ENCODE results near the gene PLCH1.
A peak's percentile ranks its signal among the peaks of the same experiment; 100 is the strongest.

The PLCH1 gene

GRCh38 chr3:155603302-155603701 is 141.6 kb downstream of the PLCH1 start:
- DNase-seq = no peak

GRCh38 chr3:155602307-155602706 is 142.6 kb downstream of the PLCH1 start:
- DNase-seq = peak; percentile 34

GRCh38 chr3:155598671-155599070 is 146.2 kb downstream of the PLCH1 start:
- DNase-seq = no peak

GRCh38 chr3:155596615-155597014 is 148.3 kb downstream of the PLCH1 start:
- DNase-seq = no peak

GRCh38 chr3:155595371-155595770 is 149.5 kb downstream of the PLCH1 start:
- DNase-seq = no peak

- DNase-seq = no peak
These were observed 150.2 kb downstream of the PLCH1 start for GRCh38 chr3:155594526-155595187.

GRCh38 chr3:155587581-155587980 is 157.3 kb downstream of the PLCH1 start:
- no peak for DNase-seq

- DNase-seq = no peak
These were observed 159.5 kb downstream of the PLCH1 start for GRCh38 chr3:155585384-155585783.

GRCh38 chr3:155581579-155581978 is 163.3 kb downstream of the PLCH1 start:
- peak; percentile 71 for DNase-seq

- no peak for DNase-seq
These were observed 172.8 kb downstream of the PLCH1 start for GRCh38 chr3:155572085-155572484.

GRCh38 chr3:155568295-155568694 is 176.6 kb downstream of the PLCH1 start:
- DNase-seq = no peak

GRCh38 chr3:155560594-155560993 is 184.3 kb downstream of the PLCH1 start:
- no peak for DNase-seq

- DNase-seq = no peak
These were observed 184.7 kb downstream of the PLCH1 start for GRCh38 chr3:155560135-155560534.

GRCh38 chr3:155556531-155556930 is 188.3 kb downstream of the PLCH1 start:
- no peak for DNase-seq

GRCh38 chr3:155555479-155556060 is 189.3 kb downstream of the PLCH1 start:
- no peak for DNase-seq

GRCh38 chr3:155554777-155555451 is 190.0 kb downstream of the PLCH1 start:
- DNase-seq = peak; percentile 7

GRCh38 chr3:155553780-155554179 is 191.1 kb downstream of the PLCH1 start:
- no peak for DNase-seq

GRCh38 chr3:155553326-155553725 is 191.5 kb downstream of the PLCH1 start:
- no peak for DNase-seq

GRCh38 chr3:155550391-155550790 is 194.5 kb downstream of the PLCH1 start:
- no peak for DNase-seq

- no peak for DNase-seq
These were observed 195.8 kb downstream of the PLCH1 start for GRCh38 chr3:155549087-155549486.

- no peak for DNase-seq
These were observed 196.7 kb downstream of the PLCH1 start for GRCh38 chr3:155548195-155548594.

- DNase-seq = no peak
These were observed 209.8 kb downstream of the PLCH1 start for GRCh38 chr3:155535098-155535497.

- no peak for DNase-seq
These were observed 216.3 kb downstream of the PLCH1 start for GRCh38 chr3:155528579-155528978.

GRCh38 chr3:155525324-155525833 is 219.5 kb downstream of the PLCH1 start:
- DNase-seq = no peak

Data from OCI-M1 (cell line).